HG02981 (cell line): ENCODE data around the gene GDF7.

Experiments
- ATAC-seq: cut with Tn5 transposase; IDR thresholded peaks from one replicate; pipeline ENCODE4 v1.9.1; 2021; ENCODE audit warnings: mild to moderate bottlenecking, moderate library complexity; ENCODE audit not compliant: unreplicated experiment

The GDF7 gene

GRCh38 chr2:20643060-20643459, 23.9 kb upstream of the GDF7 start:
- ATAC-seq = no peak

GRCh38 chr2:20643826-20644225, 23.1 kb upstream of the GDF7 start:
- no peak for ATAC-seq

GRCh38 chr2:20645301-20645701, 21.6 kb upstream of the GDF7 start:
- no peak for ATAC-seq

GRCh38 chr2:20645761-20646160, 21.2 kb upstream of the GDF7 start:
- ATAC-seq = no peak

- no peak for ATAC-seq
Observed at GRCh38 chr2:20646446-20646845, 20.5 kb upstream of the GDF7 start.

GRCh38 chr2:20647211-20647610, 19.7 kb upstream of the GDF7 start:
- ATAC-seq = no peak

- no peak for ATAC-seq
Observed at GRCh38 chr2:20647738-20648137, 19.2 kb upstream of the GDF7 start.

GRCh38 chr2:20648206-20648605, 18.7 kb upstream of the GDF7 start:
- ATAC-seq = no peak

- no peak for ATAC-seq
Observed at GRCh38 chr2:20648831-20649230, 18.1 kb upstream of the GDF7 start.

GRCh38 chr2:20649576-20649975, 17.4 kb upstream of the GDF7 start:
- no peak for ATAC-seq

- ATAC-seq = no peak
Observed at GRCh38 chr2:20649976-20650375, 17.0 kb upstream of the GDF7 start.

- ATAC-seq = no peak
Observed at GRCh38 chr2:20650393-20650876, 16.5 kb upstream of the GDF7 start.

GRCh38 chr2:20650877-20651730, 15.8 kb upstream of the GDF7 start, which contains the start of gene HS1BP3:
Gene HS1BP3 (minus strand): TSS chr2:20651098. CDS start chr2:20651063, 35 bp downstream.
- ATAC-seq = peak; percentile 96

GRCh38 chr2:20651731-20652099, 15.2 kb upstream of the GDF7 start:
- ATAC-seq = no peak

- ATAC-seq = no peak
Observed at GRCh38 chr2:20652141-20652540, 14.8 kb upstream of the GDF7 start.

GRCh38 chr2:20652673-20653575, 14.0 kb upstream of the GDF7 start:
- no peak for ATAC-seq

- no peak for ATAC-seq
Observed at GRCh38 chr2:20653695-20654534, 13.0 kb upstream of the GDF7 start.

- ATAC-seq = no peak
Observed at GRCh38 chr2:20654535-20654813, 12.5 kb upstream of the GDF7 start.

- no peak for ATAC-seq
Observed at GRCh38 chr2:20656561-20656960, 10.4 kb upstream of the GDF7 start.

GRCh38 chr2:20657522-20658235, 9.3 kb upstream of the GDF7 start:
- no peak for ATAC-seq
